Measurements from ENCODE around the gene SIL1. TPM values are rescaled to one million over a fixed set of nuclear protein-coding genes. Genes with fewer than 3 reads are reported as not detected.

The SIL1 gene
- total RNA-seq, 1 experiment from 2014 or later = 22.0 TPM

GRCh38 chr5:139205586-139205985, 7.4 kb upstream of the SIL1 start:
- no peak overlapping the region for H3K4me3 ChIP-seq (ENCODE audit: low read depth, low read length, poor library complexity, severe bottlenecking)
- POLR2A ChIA-PET (ENCODE audit: low non-redundant PET) = no interaction called here
- BruUV-seq (replicated peaks) = no TSS peak
- TF ChIP-seq CTCF (conservative IDR thresholded peaks at IDR 0.05; ENCODE audit: low read depth, low read length) (no peak), EZH2 (IDR thresholded peaks at IDR 0.05; ENCODE audit: borderline replicate concordance, low read depth, low read length, poor library complexity, severe bottlenecking) (no peak)
- no peaks in the 10 kb centered on the region for H3K36me3 ChIP-seq (ENCODE audit: insufficient read depth, low read length, poor library complexity, severe bottlenecking)
- no peaks in the 10 kb centered on the region for H3K9me3 ChIP-seq (ENCODE audit: low read depth, low read length, poor library complexity, severe bottlenecking)
- no peak overlapping the region for H3K27ac ChIP-seq (ENCODE audit: low read depth, low read length, poor library complexity, severe bottlenecking)
- no peak for DNase-seq (ENCODE audit: low spot score)
- CTCF ChIA-PET = interaction anchor here (0.6 kb wide), 1 partner anchor 870 kb away, joined by 11 read pairs; no protein-coding TSS in a partner anchor
- H3K4me1 ChIP-seq (ENCODE audit: insufficient read depth, low read length, poor library complexity, severe bottlenecking) = no peaks in the 10 kb centered on the region
- H3K27me3 ChIP-seq (replicated peaks; ENCODE audit: insufficient read depth, low read depth, low read length, poor library complexity) = no peaks in the 10 kb centered on the region
- intact Hi-C loops (cut with micrococcal nuclease; ENCODE audit: unreplicated experiment) = no loop called here

- TF ChIP-seq CTCF (conservative IDR thresholded peaks at IDR 0.05; ENCODE audit: low read depth, low read length) (no peak), EZH2 (IDR thresholded peaks at IDR 0.05; ENCODE audit: borderline replicate concordance, low read depth, low read length, poor library complexity, severe bottlenecking) (no peak)
- intact Hi-C loops (cut with micrococcal nuclease; ENCODE audit: unreplicated experiment) = no loop called here
- POLR2A ChIA-PET (ENCODE audit: low non-redundant PET) = no interaction called here
Observed at GRCh38 chr5:139205124-139205523, 7.0 kb upstream of the SIL1 start.

GRCh38 chr5:139204196-139204595, 6.0 kb upstream of the SIL1 start:
- intact Hi-C loops (cut with micrococcal nuclease; ENCODE audit: unreplicated experiment) = no loop called here
- DNase-seq (ENCODE audit: low spot score) = no peak
- H3K9me3 ChIP-seq (ENCODE audit: low read depth, low read length, poor library complexity, severe bottlenecking) = no peaks in the 10 kb centered on the region
- H3K4me1 ChIP-seq (ENCODE audit: insufficient read depth, low read length, poor library complexity, severe bottlenecking) = no peaks in the 10 kb centered on the region
- TF ChIP-seq EZH2 (IDR thresholded peaks at IDR 0.05; ENCODE audit: borderline replicate concordance, low read depth, low read length, poor library complexity, severe bottlenecking) = no peak
- TF ChIP-seq CTCF (conservative IDR thresholded peaks at IDR 0.05; ENCODE audit: low read depth, low read length) = no peak
- H3K4me3 ChIP-seq (ENCODE audit: low read depth, low read length, poor library complexity, severe bottlenecking) = no peak overlapping the region
- BruUV-seq (replicated peaks) = no TSS peak
- no peaks in the 10 kb centered on the region for H3K36me3 ChIP-seq (ENCODE audit: insufficient read depth, low read length, poor library complexity, severe bottlenecking)
- CTCF ChIA-PET = no interaction called here
- POLR2A ChIA-PET (ENCODE audit: low non-redundant PET) = no interaction called here
- no peaks in the 10 kb centered on the region for H3K27me3 ChIP-seq (replicated peaks; ENCODE audit: insufficient read depth, low read depth, low read length, poor library complexity)
- H3K27ac ChIP-seq (ENCODE audit: low read depth, low read length, poor library complexity, severe bottlenecking) = no peak overlapping the region

More at GRCh38 chr5:139205124-139205523, 7.0 kb upstream of the SIL1 start:
- Histone ChIP-seq H3K4me1 (ENCODE audit: insufficient read depth, low read length, poor library complexity, severe bottlenecking) (no peaks in the 10 kb centered on the region), H3K36me3 (ENCODE audit: insufficient read depth, low read length, poor library complexity, severe bottlenecking) (no peaks in the 10 kb centered on the region), H3K9me3 (ENCODE audit: low read depth, low read length, poor library complexity, severe bottlenecking) (no peaks in the 10 kb centered on the region), H3K27me3 (replicated peaks; ENCODE audit: insufficient read depth, low read depth, low read length, poor library complexity) (no peaks in the 10 kb centered on the region), H3K27ac (ENCODE audit: low read depth, low read length, poor library complexity, severe bottlenecking) (no peak overlapping the region), H3K4me3 (ENCODE audit: low read depth, low read length, poor library complexity, severe bottlenecking) (no peak overlapping the region)
- no TSS peak for BruUV-seq (replicated peaks)
- CTCF ChIA-PET = interaction anchor here (0.6 kb wide), 1 partner anchor 870 kb away, joined by 11 read pairs; no protein-coding TSS in a partner anchor
- DNase-seq (ENCODE audit: low spot score) = no peak
